H1 (cell line): Measurements from ENCODE around the gene TPRG1L. TPM values are rescaled to one million over a fixed set of nuclear protein-coding genes. Genes with fewer than 3 reads are reported as not detected.

Experiments used
- CTCF ChIA-PET: fragments of 300-600 bp; sonication (Branson Sonifier 250); formaldehyde crosslinking; loops from one replicate; lab custom pipeline; 2021; ENCODE audit not compliant: partially characterized antibody; lab: Charles Lee
- POLR2A ChIA-PET: fragments of 300-600 bp; sonication (Branson Sonifier 250); formaldehyde crosslinking; loops from one replicate; lab custom pipeline; 2021; ENCODE audit warnings: inconsistent platforms; ENCODE audit not compliant: partially characterized antibody; lab: Charles Lee
- DNase-seq, 2 experiments: peaks; one replicate each; pipeline versions ENCODE4 v3.0.0 to v3.0.0-alpha.2; 2010 to 2022; ENCODE audit warnings: low spot score in 2 of 2, low read depth in 1 of 2, mixed read lengths in 1 of 2
- FAIRE-seq: peaks from 2 replicates; lab custom pipeline; 2011; peaks lifted over from hg19 to GRCh38; lab: Jason Lieb, UNC
- H2AFZ ChIP-seq: 2 replicates; pipeline ENCODE4 v1.8.1; 2012; ENCODE audit warnings: low read length, inconsistent platforms
- H2AK5ac ChIP-seq: 2 replicates; pipeline ENCODE4 v1.6.1; 2013; ENCODE audit warnings: low read depth, low read length
- H2BK120ac ChIP-seq: replicated peaks from 2 replicates; pipeline ENCODE3; 2013; ENCODE audit warnings: low read depth, low read length, inconsistent platforms
- H2BK12ac ChIP-seq: 2 replicates; pipeline ENCODE4 v1.6.1; 2013; ENCODE audit warnings: low read depth, low read length
- H2BK15ac ChIP-seq: 2 replicates; pipeline ENCODE4 v1.6.1; 2013; ENCODE audit warnings: low read length
- H2BK20ac ChIP-seq: 2 replicates; pipeline ENCODE4 v1.6.1; 2013; ENCODE audit warnings: low read length
- H2BK5ac ChIP-seq: 2 replicates; pipeline ENCODE4 v1.6.1; 2013; ENCODE audit warnings: low read depth, low read length
- H3K14ac ChIP-seq: 2 replicates; pipeline ENCODE4 v1.6.1; 2013; ENCODE audit warnings: inconsistent platforms; ENCODE audit not compliant: insufficient read length
- H3K18ac ChIP-seq: 2 replicates; pipeline ENCODE4 v1.6.1; 2013; ENCODE audit warnings: low read length; ENCODE audit errors: extremely low read depth
- H3K23ac ChIP-seq: 2 replicates; pipeline ENCODE4 v1.6.1; 2013; ENCODE audit warnings: inconsistent platforms; ENCODE audit not compliant: insufficient read length
- H3K23me2 ChIP-seq: 2 replicates; pipeline ENCODE4 v1.6.1; 2013; ENCODE audit warnings: low read depth, low read length
- H3K27ac ChIP-seq: 2 replicates; pipeline ENCODE4 v1.6.1; 2011; ENCODE audit warnings: low read depth, low read length, inconsistent platforms
- H3K27me3 ChIP-seq, 4 experiments: replicated peaks in 1 of 4; 1 replicate in 1 of 4; 2 replicates in 3 of 4; pipeline versions ENCODE4 v1.6.1 to v1.8.1; 2011 to 2013; ENCODE audit warnings: low read length in 3 of 4, mild to moderate bottlenecking in 3 of 4, inconsistent platforms in 2 of 4, mixed read lengths in 2 of 4, moderate library complexity in 1 of 4; ENCODE audit not compliant: control insufficient read depth in 3 of 4, insufficient read depth in 3 of 4; ENCODE audit errors: extremely low read depth in 1 of 4
- H3K36me3 ChIP-seq, 4 experiments: 2 replicates each; pipeline versions ENCODE4 v1.6.1 to v1.8.1; 2011 to 2013; ENCODE audit warnings: mild to moderate bottlenecking in 4 of 4, low read length in 3 of 4, moderate library complexity in 2 of 4, control low read depth in 1 of 4, inconsistent platforms in 1 of 4; ENCODE audit not compliant: insufficient read depth in 4 of 4, control insufficient read depth in 2 of 4
- H3K4ac ChIP-seq: replicated peaks from 2 replicates; pipeline ENCODE3; 2013; ENCODE audit warnings: low read length, low read depth, mixed read lengths, inconsistent platforms; ENCODE audit not compliant: insufficient read length
- H3K4me1 ChIP-seq, 4 experiments: replicated peaks in 1 of 4; 1 replicate in 1 of 4; 2 replicates in 3 of 4; pipeline versions ENCODE4 v1.6.1 to v1.8.1; 2011 to 2013; ENCODE audit warnings: low read length in 3 of 4, inconsistent platforms in 2 of 4, mixed read lengths in 1 of 4; ENCODE audit not compliant: insufficient read depth in 4 of 4, control insufficient read depth in 3 of 4
- H3K4me2 ChIP-seq, 2 experiments: 2 replicates each; pipeline versions ENCODE4 v1.6.1 to v1.8.1; 2011 to 2013; ENCODE audit warnings: low read depth in 2 of 2, low read length in 2 of 2, control low read depth in 1 of 2, inconsistent platforms in 1 of 2, mild to moderate bottlenecking in 1 of 2; ENCODE audit not compliant: insufficient read depth in 1 of 2
- H3K4me3 ChIP-seq, 4 experiments: fragments of 200-600, 300-600 bp in 1 of 4; sonication (generic), shearing (Covaris generic), sonication (Bioruptor Twin) in 1 of 4; 2 replicates each; pipeline versions ENCODE4 v1.5.1 to v1.8.1; 2011 to 2016; ENCODE audit warnings: low read length in 4 of 4, low read depth in 3 of 4, control low read depth in 2 of 4, inconsistent platforms in 2 of 4, mild to moderate bottlenecking in 2 of 4, mixed read lengths in 1 of 4, moderate library complexity in 1 of 4; ENCODE audit not compliant: insufficient read depth in 2 of 4; ENCODE audit errors: extremely low read depth in 1 of 4
- H3K56ac ChIP-seq: replicated peaks from 2 replicates; pipeline ENCODE3; 2013; ENCODE audit warnings: low read depth, mild to moderate bottlenecking, mixed read lengths, low read length, inconsistent platforms; ENCODE audit not compliant: insufficient read length
- H3K79me1 ChIP-seq: 2 replicates; pipeline ENCODE4 v1.6.1; 2013; ENCODE audit warnings: low read depth, low read length, control low read depth
- H3K79me2 ChIP-seq, 2 experiments: 2 replicates each; pipeline versions ENCODE4 v1.6.1 to v1.8.1; 2012 to 2013; ENCODE audit warnings: low read length in 2 of 2, mild to moderate bottlenecking in 2 of 2, inconsistent platforms in 1 of 2; ENCODE audit not compliant: insufficient read depth in 2 of 2, control insufficient read depth in 1 of 2
- H3K9ac ChIP-seq, 4 experiments: replicated peaks in 1 of 4; 1 replicate in 1 of 4; 2 replicates in 3 of 4; pipeline versions ENCODE4 v1.6.1 to v1.8.1; 2011 to 2013; ENCODE audit warnings: low read depth in 3 of 4, low read length in 3 of 4, control low read depth in 2 of 4, mild to moderate bottlenecking in 2 of 4, moderate library complexity in 2 of 4, inconsistent platforms in 1 of 4; ENCODE audit errors: extremely low read depth in 1 of 4
- H3K9me3 ChIP-seq, 2 experiments: 2 replicates each; pipeline versions ENCODE4 v1.6.1 to v1.8.1; 2012 to 2013; ENCODE audit warnings: mild to moderate bottlenecking in 2 of 2, moderate library complexity in 2 of 2, control low read depth in 1 of 2, inconsistent platforms in 1 of 2, low read depth in 1 of 2, low read length in 1 of 2, mixed read lengths in 1 of 2; ENCODE audit not compliant: insufficient read depth in 2 of 2
- H4K20me1 ChIP-seq, 2 experiments: replicated peaks in 1 of 2; 2 replicates each; pipeline versions ENCODE3 to v1.8.1; 2011 to 2013; ENCODE audit warnings: inconsistent platforms in 2 of 2, low read length in 2 of 2, mild to moderate bottlenecking in 1 of 2; ENCODE audit not compliant: insufficient read depth in 2 of 2, control insufficient read depth in 1 of 2
- H4K5ac ChIP-seq: 2 replicates; pipeline ENCODE4 v1.6.1; 2013; ENCODE audit warnings: low read length, low read depth, mixed read lengths, inconsistent platforms; ENCODE audit not compliant: insufficient read length
- H4K8ac ChIP-seq: 2 replicates; pipeline ENCODE4 v1.8.0; 2013; ENCODE audit warnings: mild to moderate bottlenecking, moderate library complexity, low read length, inconsistent platforms; ENCODE audit not compliant: insufficient read depth; ENCODE audit errors: extremely low read depth
- H4K91ac ChIP-seq: replicated peaks from 2 replicates; pipeline ENCODE3; 2013; ENCODE audit warnings: low read length, mixed read lengths, inconsistent platforms; ENCODE audit not compliant: insufficient read length
- BCL11A ChIP-seq, 2 experiments: IDR thresholded peaks; one replicate each; pipeline ENCODE4 v1.6.1; 2011; ENCODE audit warnings: low read depth in 2 of 2, low read length in 2 of 2, mild to moderate bottlenecking in 2 of 2
- HDAC6 ChIP-seq: IDR thresholded peaks from one replicate; pipeline ENCODE4 v1.7.1; 2012; ENCODE audit warnings: low read depth, mild to moderate bottlenecking, inconsistent platforms, low read length, moderate library complexity
- JUND ChIP-seq: IDR thresholded peaks from 2 replicates; pipeline ENCODE4 v1.6.1; 2011; ENCODE audit warnings: mild to moderate bottlenecking, improper control_type of control experiment, low read length
- MAFK ChIP-seq: IDR thresholded peaks from 2 replicates; pipeline ENCODE4 v1.6.1; 2012; ENCODE audit warnings: low read depth, mild to moderate bottlenecking, improper control_type of control experiment, low read length
- SAP30 ChIP-seq: fragments of 300-600 bp; sonication (generic); IDR thresholded peaks from 2 replicates; pipeline ENCODE4 v1.7.1; 2012; ENCODE audit warnings: low read length, moderate library complexity, mild to moderate bottlenecking, inconsistent platforms; ENCODE audit not compliant: insufficient read depth, insufficient replicate concordance
- TAF1 ChIP-seq: IDR thresholded peaks from 2 replicates; pipeline ENCODE4 v1.6.1; 2011; ENCODE audit warnings: mild to moderate bottlenecking, low read depth, low read length
- TBP ChIP-seq: IDR thresholded peaks from 2 replicates; pipeline ENCODE4 v1.6.1; 2011; ENCODE audit warnings: low read depth, low read length, improper control_type of control experiment
- TEAD4 ChIP-seq: IDR thresholded peaks from 2 replicates; pipeline ENCODE4 v1.6.1; 2012; ENCODE audit warnings: low read depth, low read length, inconsistent platforms, mixed read lengths
- WGBS, 2 experiments: shearing (Covaris generic) in 1 of 2; methylation state at CpG; one replicate each; pipeline versions ENCODE4 v1.1.6 to v1.1.7; 2013 to 2015; ENCODE audit warnings: low lambda C conversion rate in 2 of 2, mixed read lengths in 2 of 2, inconsistent platforms in 1 of 2, low coverage in 1 of 2, missing lambda C conversion rate in 1 of 2; ENCODE audit not compliant: insufficient replicate concordance in 2 of 2, insufficient coverage in 1 of 2, insufficient read length in 1 of 2; ENCODE audit errors: extremely low coverage in 1 of 2, missing lambda C conversion rate in 1 of 2; 5-methylcytosine and 5-hydroxymethylcytosine counted together
- polyA plus RNA-seq, 7 experiments: library from polyadenylated mRNA; depleted of rRNA in 3 of 7; stranded (reverse) in 5 of 7; unstranded in 2 of 7; fragments of >200 nt in 5 of 7; fragments of 200-250 nt in 2 of 7; gene quantifications; 1 replicate in 5 of 7; 2 replicates in 1 of 7; 4 replicates in 1 of 7; pipeline versions ENCODE4 v1.2.1 to v1.2.3, GENCODE V29; 2011 to 2013; ENCODE audit warnings: missing spikeins in 2 of 7, mixed read lengths in 2 of 7
- total RNA-seq: library from RNA; stranded (reverse); fragmentation: NEBNext Ultra II Directional; extraction: Animal tissue kit (Norgen Biotek cat#: 25700); gene quantifications from 2 replicates; pipeline ENCODE4 v1.2.1, GENCODE V29; 2021

The TPRG1L gene
- total and polyA plus RNA-seq, 2 of the 8 experiments (the other 6 are each of a cell fraction or from before 2014, with no cell fraction given), result 21.7 to 22.3 TPM

- POLR2A ChIA-PET, result no interaction called here
- Histone ChIP-seq H3K18ac (no peak overlapping the region), H4K5ac (no peak overlapping the region), H2AFZ (no peak overlapping the region), H3K27ac (no peak overlapping the region), H3K4me3 (no peak overlapping the region), H3K14ac (no peak overlapping the region), H2BK12ac (no peak overlapping the region), H3K23me2 (no peaks in the 10 kb centered on the region), H3K4me2 (no peak overlapping the region), H4K20me1 (peaks cover 0 to 7% of the 10 kb centered on the region in 2 experiments), H3K9me3 (no peaks in the 10 kb centered on the region), H2BK120ac (no peak overlapping the region), H4K8ac (no peak overlapping the region), H3K56ac (no peak overlapping the region), H3K79me2 (no peaks in the 10 kb centered on the region), H2BK5ac (no peak overlapping the region), H3K23ac (no peak overlapping the region), H3K4me1 (no peaks in the 10 kb centered on the region), H4K91ac (no peak overlapping the region), H3K27me3 (no peaks in the 10 kb centered on the region), H3K36me3 (peaks cover 0 to 12% (median 12%) of the 10 kb centered on the region in 4 experiments; a peak in 6 of 8 replicates), H3K4ac (no peak overlapping the region), H2BK15ac (no peak overlapping the region), H3K79me1 (peaks cover 5% of the 10 kb centered on the region), H3K9ac (no peak overlapping the region), H2AK5ac (no peak overlapping the region), H2BK20ac (no peak overlapping the region)
- no peak for DNase-seq
- 90% methylated on average over 11 of the region's 11 CpGs; no CpG with 5 or more reads in 1 of the 2 experiments for WGBS, 2 experiments
- no peak for FAIRE-seq
- TF ChIP-seq TAF1 (no peak), HDAC6 (no peak), JUND (no peak), MAFK (no peak), TBP (no peak), BCL11A (IDR thresholded peaks at IDR 0.05; ENCODE audit: low read depth in 2 of 2, low read length in 2 of 2) (no peak), TEAD4 (no peak), SAP30 (no peak)
- CTCF ChIA-PET, result interaction anchor here (0.8 to 1.7 kb wide), 9 partner anchors 10 to 123 kb away, joined by 3 to 8 read pairs (median 4); no protein-coding TSS in a partner anchor
Observed at GRCh38 chr1:3641816-3642215, 17.0 kb downstream of the TPRG1L start.
